Measurements from ENCODE around the gene RNF214. TPM values are rescaled to one million over a fixed set of nuclear protein-coding genes. Genes with fewer than 3 reads are reported as not detected.

The RNF214 gene
- total RNA-seq, 1 experiment from 2014 or later = 7.4 TPM

DNA sequence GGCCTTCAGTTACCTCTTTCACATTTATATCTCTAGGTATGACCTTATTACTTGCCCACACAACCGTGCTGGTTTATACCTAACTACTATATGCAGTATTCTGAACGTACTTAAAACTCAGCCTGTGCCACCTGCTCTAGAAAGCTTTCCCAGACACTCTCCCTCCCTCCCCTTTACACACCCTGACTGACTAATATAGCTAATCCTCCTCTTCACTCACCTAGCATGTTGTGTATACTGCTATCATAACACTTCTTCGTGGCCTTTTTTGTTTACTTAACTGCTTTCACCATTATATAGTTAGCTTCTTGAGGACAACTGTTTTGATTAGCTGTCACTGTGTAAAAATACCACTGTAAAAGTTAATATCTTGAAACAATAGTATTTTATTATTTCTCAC is 23.5 kb downstream of the RNF214 start:
- POLR2A ChIA-PET (ENCODE audit: unreplicated experiment) = interaction anchor here (0.5 kb wide), 1 partner anchor 27 kb away, joined by 3 read pairs; no protein-coding TSS in a partner anchor
- Histone ChIP-seq H3F3A (ENCODE audit: low read length, unreplicated experiment) (peaks cover 8% of the 10 kb centered on the region), H3K36me3 (ENCODE audit: low read depth, low read length) (no peaks in the 10 kb centered on the region), H3K27ac (ENCODE audit: low read length) (peak overlapping the region; percentile 37), H3K4me3 (ENCODE audit: low read length) (no peak overlapping the region), H3K4me2 (ENCODE audit: low read length) (0 out of 2 replicates have a peak overlapping the region, but pooled peaks have one; percentile 5), H3K9ac (ENCODE audit: low read length) (no peak overlapping the region), H2AFZ (ENCODE audit: low read length) (no peak overlapping the region), H3K4me1 (ENCODE audit: insufficient read depth, low read length) (peaks cover 36% of the 10 kb centered on the region), H4K20me1 (ENCODE audit: low read length) (no peaks in the 10 kb centered on the region; the same call in 1 of the 2 replicates), H3K79me2 (ENCODE audit: low read length) (no peaks in the 10 kb centered on the region), H3K9me3 (ENCODE audit: low read length) (no peaks in the 10 kb centered on the region), H3K9me2 (replicated peaks; ENCODE audit: low read length) (no peaks in the 10 kb centered on the region), H3K27me3 (ENCODE audit: low read length) (no peaks in the 10 kb centered on the region)
- no TSS peak for BruUV-seq (replicated peaks)
- intact Hi-C loops (cut with micrococcal nuclease) = no loop called here
- CTCF ChIA-PET = interaction anchor here (0.7 kb wide), 1 partner anchor 13 kb away, joined by 7 read pairs; no protein-coding TSS in a partner anchor
- peak; percentile 76 for ATAC-seq
- DNase-seq = peak; percentile 23
- no peak for TF ChIP-seq EZH2 (IDR thresholded peaks at IDR 0.05; ENCODE audit: low read length, unreplicated experiment)
- TF ChIP-seq, protein P1, sequence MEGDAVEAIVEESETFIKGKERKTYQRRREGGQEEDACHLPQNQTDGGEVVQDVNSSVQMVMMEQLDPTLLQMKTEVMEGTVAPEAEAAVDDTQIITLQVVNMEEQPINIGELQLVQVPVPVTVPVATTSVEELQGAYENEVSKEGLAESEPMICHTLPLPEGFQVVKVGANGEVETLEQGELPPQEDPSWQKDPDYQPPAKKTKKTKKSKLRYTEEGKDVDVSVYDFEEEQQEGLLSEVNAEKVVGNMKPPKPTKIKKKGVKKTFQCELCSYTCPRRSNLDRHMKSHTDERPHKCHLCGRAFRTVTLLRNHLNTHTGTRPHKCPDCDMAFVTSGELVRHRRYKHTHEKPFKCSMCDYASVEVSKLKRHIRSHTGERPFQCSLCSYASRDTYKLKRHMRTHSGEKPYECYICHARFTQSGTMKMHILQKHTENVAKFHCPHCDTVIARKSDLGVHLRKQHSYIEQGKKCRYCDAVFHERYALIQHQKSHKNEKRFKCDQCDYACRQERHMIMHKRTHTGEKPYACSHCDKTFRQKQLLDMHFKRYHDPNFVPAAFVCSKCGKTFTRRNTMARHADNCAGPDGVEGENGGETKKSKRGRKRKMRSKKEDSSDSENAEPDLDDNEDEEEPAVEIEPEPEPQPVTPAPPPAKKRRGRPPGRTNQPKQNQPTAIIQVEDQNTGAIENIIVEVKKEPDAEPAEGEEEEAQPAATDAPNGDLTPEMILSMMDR (conservative IDR thresholded peaks at IDR 0.05; ENCODE audit: low read depth, low read length) = no peak
- TF ChIP-seq EZH2phosphoT487 (IDR thresholded peaks at IDR 0.05; ENCODE audit: borderline replicate concordance, low read length) = no peak

DNA sequence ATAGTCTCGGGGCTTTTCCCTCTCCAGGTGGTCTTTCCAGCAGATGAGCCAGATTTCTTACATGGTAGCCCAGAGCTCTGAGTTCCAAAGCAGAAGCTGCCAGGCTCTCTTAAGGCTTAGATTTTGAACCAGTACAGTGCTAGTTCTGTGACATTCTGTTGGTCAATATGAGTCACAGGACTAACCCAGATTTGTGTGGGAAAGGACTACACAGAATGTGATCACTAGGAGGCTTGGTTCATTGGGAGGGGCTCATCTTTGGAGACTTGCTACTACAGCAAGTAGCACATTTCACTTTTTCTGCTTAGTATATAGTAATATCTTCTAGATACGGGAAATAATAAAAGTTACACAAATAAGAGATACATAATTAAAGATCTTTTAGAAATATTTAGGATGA is 24.1 kb downstream of the RNF214 start:
- POLR2A ChIA-PET (ENCODE audit: unreplicated experiment) = interaction anchor here (0.5 kb wide), 1 partner anchor 27 kb away, joined by 3 read pairs; no protein-coding TSS in a partner anchor
- H3K27ac ChIP-seq (ENCODE audit: low read length) = peak overlapping the region; percentile 37
- no peak overlapping the region for H2AFZ ChIP-seq (ENCODE audit: low read length)
- DNase-seq (peak; percentile 74), ATAC-seq (peak; percentile 60)
- H4K20me1 ChIP-seq (ENCODE audit: low read length) = no peaks in the 10 kb centered on the region; the same call in 1 of the 2 replicates
- peaks cover 36% of the 10 kb centered on the region for H3K4me1 ChIP-seq (ENCODE audit: insufficient read depth, low read length)
- TF ChIP-seq, protein P1 (conservative IDR thresholded peaks at IDR 0.05; ENCODE audit: low read depth, low read length) = no peak
- no peak overlapping the region for H3K9ac ChIP-seq (ENCODE audit: low read length)
- no peaks in the 10 kb centered on the region for H3K27me3 ChIP-seq (ENCODE audit: low read length)
- H3K4me2 ChIP-seq (ENCODE audit: low read length) = 0 out of 2 replicates have a peak overlapping the region, but pooled peaks have one; percentile 5
- H3K36me3 ChIP-seq (ENCODE audit: low read depth, low read length) = no peaks in the 10 kb centered on the region
- CTCF ChIA-PET = interaction anchor here (0.7 kb wide), 1 partner anchor 13 kb away, joined by 7 read pairs; no protein-coding TSS in a partner anchor
- no peaks in the 10 kb centered on the region for H3K79me2 ChIP-seq (ENCODE audit: low read length)
- intact Hi-C loops (cut with micrococcal nuclease) = no loop called here
- BruUV-seq (replicated peaks) = no TSS peak
- H3K9me2 ChIP-seq (replicated peaks; ENCODE audit: low read length) = no peaks in the 10 kb centered on the region
- H3F3A ChIP-seq (ENCODE audit: low read length, unreplicated experiment) = peaks cover 8% of the 10 kb centered on the region
- H3K4me3 ChIP-seq (ENCODE audit: low read length) = no peak overlapping the region
- H3K9me3 ChIP-seq (ENCODE audit: low read length) = no peaks in the 10 kb centered on the region

DNA sequence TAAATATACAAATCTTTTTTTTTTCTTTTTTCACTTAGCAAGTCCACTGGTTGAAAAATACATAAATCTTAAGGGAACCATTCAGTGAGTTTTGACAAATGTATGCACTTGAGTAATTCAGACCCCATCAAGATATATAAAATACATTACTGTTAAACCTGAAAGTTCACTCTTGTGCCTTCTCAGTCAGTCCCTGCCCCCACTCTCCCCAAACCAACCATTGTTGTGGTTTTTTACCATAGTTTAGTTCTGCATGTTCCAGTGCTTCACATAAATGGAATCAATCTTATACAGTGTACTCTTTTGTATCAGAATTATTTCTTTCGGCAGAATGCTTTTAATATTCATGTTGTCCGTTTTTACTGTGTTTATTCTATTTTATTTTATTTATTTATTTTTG is 26.1 kb downstream of the RNF214 start:
- ChIA-PET CTCF (no interaction called here), POLR2A (ENCODE audit: unreplicated experiment) (no interaction called here)
- no TSS peak for BruUV-seq (replicated peaks)
- intact Hi-C loops (cut with micrococcal nuclease) = no loop called here
- ATAC-seq (no peak), DNase-seq (peak; percentile 51)
- Histone ChIP-seq H3K4me3 (ENCODE audit: low read length) (no peak overlapping the region), H3K4me2 (ENCODE audit: low read length) (no peak overlapping the region), H2AFZ (ENCODE audit: low read length) (no peak overlapping the region), H3F3A (ENCODE audit: low read length, unreplicated experiment) (peaks cover 8% of the 10 kb centered on the region), H3K27ac (ENCODE audit: low read length) (no peak overlapping the region), H3K9ac (ENCODE audit: low read length) (no peak overlapping the region), H3K36me3 (ENCODE audit: low read depth, low read length) (no peaks in the 10 kb centered on the region), H3K9me3 (ENCODE audit: low read length) (no peaks in the 10 kb centered on the region), H3K9me2 (replicated peaks; ENCODE audit: low read length) (no peaks in the 10 kb centered on the region), H3K27me3 (ENCODE audit: low read length) (no peaks in the 10 kb centered on the region), H3K4me1 (ENCODE audit: insufficient read depth, low read length) (peaks cover 36% of the 10 kb centered on the region), H4K20me1 (ENCODE audit: low read length) (no peaks in the 10 kb centered on the region; the same call in 1 of the 2 replicates), H3K79me2 (ENCODE audit: low read length) (no peaks in the 10 kb centered on the region)
- TF ChIP-seq EZH2 (IDR thresholded peaks at IDR 0.05; ENCODE audit: low read length, unreplicated experiment) (no peak), EZH2phosphoT487 (IDR thresholded peaks at IDR 0.05; ENCODE audit: borderline replicate concordance, low read length) (no peak)
- TF ChIP-seq, protein P1 (conservative IDR thresholded peaks at IDR 0.05; ENCODE audit: low read depth, low read length) = no peak

Measured in PC-3 (cell line).